ENCODE measurements around the gene SLC17A7. TPM values are rescaled to one million over a fixed set of nuclear protein-coding genes. Genes with fewer than 3 reads are reported as not detected.

The SLC17A7 gene
- total and polyA plus RNA-seq, 2 of the 8 experiments (the other 6 are each of a cell fraction or from before 2014, with no cell fraction given) = 2.7 to 3.0 TPM

DNA sequence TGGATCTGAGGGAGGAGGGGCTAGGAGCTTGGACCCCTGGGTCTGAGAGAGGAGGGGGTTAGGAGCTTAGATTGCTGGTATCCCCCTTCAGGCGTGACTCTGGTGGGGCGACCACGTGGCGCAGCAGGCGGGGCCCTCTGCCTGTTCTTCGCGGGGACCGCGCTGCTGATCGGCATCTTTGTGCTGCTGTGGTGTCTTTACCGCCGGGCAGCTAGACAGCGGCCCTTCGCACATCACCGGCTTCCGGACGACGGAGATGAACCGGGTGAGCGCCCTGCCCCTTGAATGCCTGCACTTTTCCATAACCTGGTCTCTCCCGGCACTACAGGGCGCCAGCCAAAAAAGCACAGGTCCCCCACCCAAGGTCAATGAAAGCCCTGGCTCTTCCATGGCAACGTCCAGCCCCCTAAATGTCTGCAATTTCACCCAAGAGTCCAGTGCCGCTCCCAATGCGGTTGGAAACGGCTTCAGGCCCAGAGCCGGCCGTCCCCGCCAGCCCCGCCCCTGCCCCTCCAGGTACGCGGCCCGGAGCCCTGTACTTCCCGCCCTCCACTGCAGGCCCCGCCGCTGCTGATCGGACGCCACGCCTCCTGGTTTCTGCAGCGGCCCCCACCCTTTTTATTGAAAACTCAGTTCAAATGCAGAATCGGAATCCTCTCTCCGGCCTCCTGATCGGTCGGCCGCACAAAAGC, 13.3 kb downstream of the SLC17A7 start (continued):
- peak; percentile 93 for TF ChIP-seq MAX (IDR thresholded peaks at IDR 0.05)
- peak; percentile 22 for TF ChIP-seq KDM4A (IDR thresholded peaks at IDR 0.05; ENCODE audit: low read depth, low read length, severe bottlenecking)
- TF ChIP-seq TAF1 (IDR thresholded peaks at IDR 0.05; ENCODE audit: low read depth, low read length) = 0 out of 2 replicates have a peak, but pooled peaks have one; percentile 23
- TF ChIP-seq GABPA (IDR thresholded peaks at IDR 0.05; ENCODE audit: borderline replicate concordance, insufficient read depth, low read length) = no peak
- no peak for TF ChIP-seq HDAC6 (IDR thresholded peaks at IDR 0.05; ENCODE audit: low read depth, low read length)
- no peak for TF ChIP-seq POU5F1 (IDR thresholded peaks at IDR 0.05; ENCODE audit: low read depth, low read length)
- TF ChIP-seq USF2 (IDR thresholded peaks at IDR 0.05; ENCODE audit: low read length) = no peak
- TF ChIP-seq EGR1 (IDR thresholded peaks at IDR 0.05; ENCODE audit: borderline replicate concordance, low read depth, low read length) = no peak
- TF ChIP-seq POLR2A (IDR thresholded peaks at IDR 0.05; ENCODE audit: control extremely low read depth in 1 of 2, low read depth in 2 of 2, low read length in 2 of 2) = peak in 1 of 2 experiments; percentile 32; a peak in 1 of 3 replicates
